ENCODE measurements around the gene PRDM16.

GRCh38 chr1:3034162-3034561 is 34.8 kb upstream of the PRDM16 start:
- TF ChIP-seq CTCF (conservative IDR thresholded peaks at IDR 0.05; ENCODE audit: low read length) (no peak), EZH2phosphoT487 (IDR thresholded peaks at IDR 0.05; ENCODE audit: borderline replicate concordance, low read depth, low read length) (no peak)
